K562 (cell line): ENCODE data around the gene CLSTN2.

Experiments used
- ARID4B ChIP-seq: sonication (generic); formaldehyde crosslinking; IDR thresholded peaks from 2 replicates; pipeline ENCODE4 v1.8.0; 2022; ENCODE audit warnings: mild to moderate bottlenecking, missing genetic modification reagents
- EP300 ChIP-seq: IDR thresholded peaks from 2 replicates; pipeline ENCODE4 v1.6.1; 2012; ENCODE audit warnings: low read length, improper control_type of control experiment
- KAT2B ChIP-seq: IDR thresholded peaks from one replicate; pipeline ENCODE4 v1.6.1; 2012; ENCODE audit warnings: low read depth, mild to moderate bottlenecking, control low read depth, inconsistent platforms, low read length, moderate library complexity
- SMARCE1 ChIP-seq: fragments of 450-650 bp; IDR thresholded peaks from 2 replicates; pipeline ENCODE4 v1.7.1; 2016; ENCODE audit warnings: mild to moderate bottlenecking

- TF ChIP-seq EP300 = peak; percentile 66; the same call in 1 of the 2 replicates
- no peak for TF ChIP-seq KAT2B
- TF ChIP-seq ARID4B = no peak
- TF ChIP-seq SMARCE1 = no peak
Observed at GRCh38 chr3:140163159-140163763, 228.3 kb downstream of the CLSTN2 start.
